Panc1 (cell line): ENCODE data around the gene ZNF692. TPM values are rescaled to one million over a fixed set of nuclear protein-coding genes. Genes with fewer than 3 reads are reported as not detected.

Source experiments
- ATAC-seq: fragments of 200-7000 bp; cut with Tn5 transposase; 2 replicates; pipeline ENCODE4 v1.9.1; 2020; ENCODE audit warnings: mild to moderate bottlenecking, moderate library complexity
- BruUV-seq: library from RNA; stranded (reverse); fragments of 400-500 nt; replicated peaks from 2 replicates; lab custom pipeline; 2021; lab: Mats Ljungman, UMichigan
- CTCF ChIA-PET: fragments of 300-600 bp; sonication (Branson Sonifier 250); formaldehyde crosslinking; loops from one replicate; lab custom pipeline; 2022; ENCODE audit warnings: antibody characterized with exemption; lab: Charles Lee
- POLR2A ChIA-PET: fragments of 300-600 bp; sonication (Branson Sonifier 250); formaldehyde crosslinking; loops from one replicate; lab custom pipeline; 2022; ENCODE audit warnings: antibody characterized with exemption; lab: Charles Lee
- DNase-seq: peaks from one replicate; pipeline ENCODE4 v3.0.0-alpha.2; 2010; ENCODE audit warnings: low read depth, low spot score
- H3K27ac ChIP-seq: 2 replicates; pipeline ENCODE4 v1.5.1; 2011; ENCODE audit warnings: mild to moderate bottlenecking, low read length, inconsistent platforms
- H3K27me3 ChIP-seq: fragments of 200-500 bp; sonication (Bioruptor generic); 2 replicates; pipeline ENCODE4 v1.6.0; 2014; ENCODE audit warnings: low read length, inconsistent platforms; ENCODE audit not compliant: control insufficient read depth, insufficient read depth
- H3K36me3 ChIP-seq: fragments of 200-500 bp; sonication (Bioruptor generic); 2 replicates; pipeline ENCODE4 v1.5.1; 2014; ENCODE audit warnings: inconsistent platforms, mild to moderate bottlenecking, low read length, moderate library complexity; ENCODE audit not compliant: control insufficient read depth, insufficient read depth
- H3K4me1 ChIP-seq: 2 replicates; pipeline ENCODE4 v1.5.1; 2011; ENCODE audit warnings: inconsistent platforms, mild to moderate bottlenecking, low read length, moderate library complexity; ENCODE audit not compliant: control insufficient read depth, insufficient read depth
- H3K4me3 ChIP-seq, 2 experiments: 2 replicates each; pipeline ENCODE4 v1.5.1; 2011 to 2012; ENCODE audit warnings: low read depth in 2 of 2, low read length in 2 of 2, mild to moderate bottlenecking in 2 of 2, inconsistent platforms in 1 of 2, moderate library complexity in 1 of 2
- H3K9me3 ChIP-seq: fragments of 200-500 bp; sonication (Bioruptor generic); 2 replicates; pipeline ENCODE4 v1.5.1; 2014; ENCODE audit warnings: low read depth, mild to moderate bottlenecking, inconsistent platforms, low read length, moderate library complexity; ENCODE audit not compliant: control insufficient read depth, insufficient read depth
- CTCF ChIP-seq: fragments of 450-650 bp; IDR thresholded peaks from 2 replicates; pipeline ENCODE4 v1.5.1; 2017; ENCODE audit warnings: mild to moderate bottlenecking
- POLR2AphosphoS5 ChIP-seq: IDR thresholded peaks from 2 replicates; pipeline ENCODE4 v1.6.1; 2012; ENCODE audit warnings: mild to moderate bottlenecking, low read depth, low read length, moderate library complexity
- SIN3A ChIP-seq: IDR thresholded peaks from 2 replicates; pipeline ENCODE4 v1.6.1; 2012; ENCODE audit warnings: low read depth, mild to moderate bottlenecking, low read length, moderate library complexity, borderline replicate concordance; ENCODE audit not compliant: insufficient read depth
- TCF7L2 ChIP-seq: IDR thresholded peaks from 2 replicates; pipeline ENCODE4 v1.6.1; 2011; ENCODE audit warnings: mild to moderate bottlenecking, low read depth, low read length, inconsistent platforms
- in situ Hi-C: cut with HindIII; loops from 2 replicates; pipeline ENCODE4 v1.10.0; 2016; ENCODE audit warnings: low sequenced_read_pairs, low pct_unique_long_range_greater_than_20kb
- intact Hi-C: fragments of 100-400 bp; cut with micrococcal nuclease; formaldehyde crosslinking; loops from one replicate; pipeline ENCODE4 v1.10.0; 2022; ENCODE audit not compliant: unreplicated experiment
- total RNA-seq: library from RNA; stranded (reverse); gene quantifications from one replicate; pipeline ENCODE4 v1.2.1, GENCODE V29; 2021; ENCODE audit not compliant: unreplicated experiment
- TF ChIP-seq, protein P1 (sequence below), 2 experiments: IDR thresholded peaks; 2 replicates each; pipeline ENCODE4 v1.6.1; 2011 to 2012; ENCODE audit warnings: low read depth in 2 of 2, control low read depth in 1 of 2, low read length in 1 of 2, mild to moderate bottlenecking in 1 of 2, moderate library complexity in 1 of 2; ENCODE audit not compliant: insufficient read depth in 1 of 2

Gene ZNF692
- total RNA-seq, 1 experiment from 2014 or later, result 62.3 TPM

DNA sequence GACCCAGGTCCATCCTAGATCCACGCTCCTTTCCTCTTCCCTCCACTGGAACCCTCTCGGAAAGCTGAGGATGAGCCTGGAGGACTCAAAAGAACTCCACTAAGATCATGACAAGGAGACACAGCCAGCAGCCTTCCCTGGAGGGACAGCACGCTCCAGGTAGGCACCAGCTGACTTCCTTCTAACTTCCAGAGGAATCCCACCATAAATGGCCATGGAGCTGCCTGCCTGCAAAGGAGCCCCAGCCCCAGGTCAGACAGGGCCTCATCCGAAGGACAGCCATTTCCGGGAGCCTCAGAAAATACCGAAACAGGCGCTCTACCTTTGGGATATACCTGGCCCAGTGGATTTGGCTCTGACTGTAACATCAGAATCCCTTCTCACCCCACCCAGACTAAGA is 37.2 kb downstream of the ZNF692 start:
- H3K4me1 ChIP-seq, result peaks cover 12% of the 10 kb centered on the region
- H3K9me3 ChIP-seq, result no peaks in the 10 kb centered on the region
- H3K4me3 ChIP-seq, result no peak overlapping the region
- DNase-seq (no peak), ATAC-seq (no peak)
- in situ Hi-C loops (no loop called here), intact Hi-C loops (no loop called here)
- H3K27me3 ChIP-seq, result no peaks in the 10 kb centered on the region
- H3K36me3 ChIP-seq, result no peaks in the 10 kb centered on the region
- BruUV-seq, result no TSS peak
- TF ChIP-seq SIN3A (no peak), TCF7L2 (no peak), CTCF (no peak), POLR2AphosphoS5 (no peak)
- TF ChIP-seq, protein P1, sequence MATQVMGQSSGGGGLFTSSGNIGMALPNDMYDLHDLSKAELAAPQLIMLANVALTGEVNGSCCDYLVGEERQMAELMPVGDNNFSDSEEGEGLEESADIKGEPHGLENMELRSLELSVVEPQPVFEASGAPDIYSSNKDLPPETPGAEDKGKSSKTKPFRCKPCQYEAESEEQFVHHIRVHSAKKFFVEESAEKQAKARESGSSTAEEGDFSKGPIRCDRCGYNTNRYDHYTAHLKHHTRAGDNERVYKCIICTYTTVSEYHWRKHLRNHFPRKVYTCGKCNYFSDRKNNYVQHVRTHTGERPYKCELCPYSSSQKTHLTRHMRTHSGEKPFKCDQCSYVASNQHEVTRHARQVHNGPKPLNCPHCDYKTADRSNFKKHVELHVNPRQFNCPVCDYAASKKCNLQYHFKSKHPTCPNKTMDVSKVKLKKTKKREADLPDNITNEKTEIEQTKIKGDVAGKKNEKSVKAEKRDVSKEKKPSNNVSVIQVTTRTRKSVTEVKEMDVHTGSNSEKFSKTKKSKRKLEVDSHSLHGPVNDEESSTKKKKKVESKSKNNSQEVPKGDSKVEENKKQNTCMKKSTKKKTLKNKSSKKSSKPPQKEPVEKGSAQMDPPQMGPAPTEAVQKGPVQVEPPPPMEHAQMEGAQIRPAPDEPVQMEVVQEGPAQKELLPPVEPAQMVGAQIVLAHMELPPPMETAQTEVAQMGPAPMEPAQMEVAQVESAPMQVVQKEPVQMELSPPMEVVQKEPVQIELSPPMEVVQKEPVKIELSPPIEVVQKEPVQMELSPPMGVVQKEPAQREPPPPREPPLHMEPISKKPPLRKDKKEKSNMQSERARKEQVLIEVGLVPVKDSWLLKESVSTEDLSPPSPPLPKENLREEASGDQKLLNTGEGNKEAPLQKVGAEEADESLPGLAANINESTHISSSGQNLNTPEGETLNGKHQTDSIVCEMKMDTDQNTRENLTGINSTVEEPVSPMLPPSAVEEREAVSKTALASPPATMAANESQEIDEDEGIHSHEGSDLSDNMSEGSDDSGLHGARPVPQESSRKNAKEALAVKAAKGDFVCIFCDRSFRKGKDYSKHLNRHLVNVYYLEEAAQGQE (IDR thresholded peaks at IDR 0.05; ENCODE audit: insufficient read depth in 1 of 2, low read depth in 2 of 2, low read length in 1 of 2), result no peak
- POLR2A ChIA-PET, result no interaction called here
- H3K27ac ChIP-seq, result no peak overlapping the region
- CTCF ChIA-PET, result no interaction called here

DNA sequence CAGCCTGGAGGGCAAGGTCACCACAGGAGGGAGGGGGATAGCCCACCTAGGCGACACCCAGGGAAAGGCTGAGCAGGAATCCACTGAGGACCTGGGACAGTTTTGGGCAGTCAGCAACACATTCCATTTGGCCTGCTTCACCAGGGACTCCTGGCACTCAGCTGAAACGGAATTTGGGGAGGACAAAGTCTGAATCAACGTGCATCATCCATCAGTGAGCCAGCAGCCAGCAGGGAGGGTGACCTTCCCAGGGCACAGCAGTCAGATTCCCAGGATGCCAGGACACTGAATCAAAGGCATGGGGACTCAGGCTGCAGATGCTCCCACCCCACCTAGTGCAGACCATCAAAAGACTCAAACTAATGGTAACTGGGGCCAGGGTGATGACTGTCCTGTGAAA is 37.8 kb downstream of the ZNF692 start:
- Histone ChIP-seq H3K36me3 (no peaks in the 10 kb centered on the region), H3K4me3 (no peak overlapping the region), H3K27ac (no peak overlapping the region), H3K4me1 (peaks cover 12% of the 10 kb centered on the region), H3K9me3 (no peaks in the 10 kb centered on the region), H3K27me3 (no peaks in the 10 kb centered on the region)
- intact Hi-C loops (no loop called here), in situ Hi-C loops (no loop called here)
- no TSS peak for BruUV-seq
- ATAC-seq (no peak), DNase-seq (no peak)
- ChIA-PET CTCF (no interaction called here), POLR2A (no interaction called here)
- no peak for TF ChIP-seq POLR2AphosphoS5
- no peak for TF ChIP-seq SIN3A
- TF ChIP-seq TCF7L2, result no peak
- TF ChIP-seq, protein P1 (IDR thresholded peaks at IDR 0.05; ENCODE audit: insufficient read depth in 1 of 2, low read depth in 2 of 2, low read length in 1 of 2), result no peak
- no peak for TF ChIP-seq CTCF
